ENCODE measurements around the gene DIAPH1.

The DIAPH1 gene

GRCh38 chr5:141484310-141484640 lies 134.5 kb downstream of the DIAPH1 start:
- DNase-seq (ENCODE audit: low read depth in 3 of 3), result no peak

- no peak for DNase-seq (ENCODE audit: low read depth in 3 of 3)
These were observed 134.9 kb downstream of the DIAPH1 start for GRCh38 chr5:141483902-141484301.

- DNase-seq (ENCODE audit: low read depth in 3 of 3), result no peak
These were observed 139.0 kb downstream of the DIAPH1 start for GRCh38 chr5:141479776-141480175.

GRCh38 chr5:141478321-141478945 lies 140.4 kb downstream of the DIAPH1 start:
- no peak for DNase-seq (ENCODE audit: low read depth in 3 of 3)

- DNase-seq (ENCODE audit: low read depth in 3 of 3), result no peak
These were observed 141.0 kb downstream of the DIAPH1 start for GRCh38 chr5:141477815-141478214.

GRCh38 chr5:141477044-141477575 lies 141.7 kb downstream of the DIAPH1 start:
- DNase-seq (ENCODE audit: low read depth in 3 of 3), result no peak

GRCh38 chr5:141476132-141476911 lies 142.5 kb downstream of the DIAPH1 start:
- no peak for DNase-seq (ENCODE audit: low read depth in 3 of 3)

GRCh38 chr5:141475625-141476131 lies 143.1 kb downstream of the DIAPH1 start, which contains the start of gene PCDHGC3:
Gene PCDHGC3, plus strand, starts transcription at chr5:141475966. Its CDS starts 151 bp downstream, at chr5:141476117.
- DNase-seq (ENCODE audit: low read depth in 3 of 3), result peak; percentile 23 to 65 (median 30)

GRCh38 chr5:141465351-141465750 lies 153.4 kb downstream of the DIAPH1 start:
- no peak for DNase-seq (ENCODE audit: low read depth in 3 of 3)
